ENCODE measurements around the gene EVI2B.

DNA sequence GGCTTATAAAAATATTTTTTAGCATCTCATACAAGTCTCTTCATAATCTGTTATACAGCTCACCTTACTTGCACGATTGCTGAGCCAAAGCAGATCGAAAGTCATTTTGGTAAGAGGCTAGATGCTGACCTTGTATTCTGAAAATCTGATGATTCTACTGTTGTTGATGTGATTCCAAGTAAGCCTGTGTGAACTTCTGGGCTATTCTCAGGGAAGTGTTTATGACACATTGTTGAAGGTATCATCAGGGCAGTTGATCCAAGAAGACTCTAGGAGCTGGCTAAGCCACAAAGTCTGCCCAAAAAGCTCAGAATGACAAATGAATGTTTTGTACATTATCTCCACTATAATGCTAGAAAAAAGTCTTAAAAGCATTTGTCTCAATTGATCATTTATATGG, 32.8 kb downstream of the EVI2B start:
- TF ChIP-seq, protein P1, sequence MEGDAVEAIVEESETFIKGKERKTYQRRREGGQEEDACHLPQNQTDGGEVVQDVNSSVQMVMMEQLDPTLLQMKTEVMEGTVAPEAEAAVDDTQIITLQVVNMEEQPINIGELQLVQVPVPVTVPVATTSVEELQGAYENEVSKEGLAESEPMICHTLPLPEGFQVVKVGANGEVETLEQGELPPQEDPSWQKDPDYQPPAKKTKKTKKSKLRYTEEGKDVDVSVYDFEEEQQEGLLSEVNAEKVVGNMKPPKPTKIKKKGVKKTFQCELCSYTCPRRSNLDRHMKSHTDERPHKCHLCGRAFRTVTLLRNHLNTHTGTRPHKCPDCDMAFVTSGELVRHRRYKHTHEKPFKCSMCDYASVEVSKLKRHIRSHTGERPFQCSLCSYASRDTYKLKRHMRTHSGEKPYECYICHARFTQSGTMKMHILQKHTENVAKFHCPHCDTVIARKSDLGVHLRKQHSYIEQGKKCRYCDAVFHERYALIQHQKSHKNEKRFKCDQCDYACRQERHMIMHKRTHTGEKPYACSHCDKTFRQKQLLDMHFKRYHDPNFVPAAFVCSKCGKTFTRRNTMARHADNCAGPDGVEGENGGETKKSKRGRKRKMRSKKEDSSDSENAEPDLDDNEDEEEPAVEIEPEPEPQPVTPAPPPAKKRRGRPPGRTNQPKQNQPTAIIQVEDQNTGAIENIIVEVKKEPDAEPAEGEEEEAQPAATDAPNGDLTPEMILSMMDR (IDR thresholded peaks at IDR 0.05; ENCODE audit: insufficient read depth, low read length, poor library complexity, severe bottlenecking), result no peak
- no peak for TF ChIP-seq EZH2phosphoT487 (conservative IDR thresholded peaks at IDR 0.05; ENCODE audit: low read length)

Data from SU-DHL-6 (cell line).